Measurements from ENCODE around the gene LRRC4C. TPM values are rescaled to one million over a fixed set of nuclear protein-coding genes. Genes with fewer than 3 reads are reported as not detected.

The LRRC4C gene
- total and polyA plus RNA-seq, 7 donors, result 0.98 to 5.4 (median 3.0) TPM; not detected in 1

GRCh38 chr11:40100162-40100553 lies 1359.3 kb downstream of the LRRC4C start:
- DNase-seq, result no peak
- no peaks in the 10 kb centered on the region for H3K36me3 ChIP-seq
- H3K4me3 ChIP-seq, result no peak overlapping the region
- no peaks in the 10 kb centered on the region for H3K9me3 ChIP-seq
- no peak overlapping the region for H3K27ac ChIP-seq
- 82% methylated on average over 5 of the region's 5 CpGs for WGBS, 2 donors
- intact Hi-C loops (cut with DNase I), result no loop called here
- H3K27me3 ChIP-seq, result no peaks in the 10 kb centered on the region
- no peaks in the 10 kb centered on the region for H3K4me1 ChIP-seq
- TF ChIP-seq EP300 (IDR thresholded peaks at IDR 0.05) (no peak), POLR2AphosphoS5 (IDR thresholded peaks at IDR 0.05) (no peak), POLR2A (IDR thresholded peaks at IDR 0.05) (no peak), CTCF (IDR thresholded peaks at IDR 0.05) (no peak)

GRCh38 chr11:40099426-40100161 lies 1359.9 kb downstream of the LRRC4C start:
- no peak overlapping the region for H3K27ac ChIP-seq
- H3K36me3 ChIP-seq, result no peaks in the 10 kb centered on the region
- WGBS, 2 donors, result 55 to 73% methylated on average over 13 of the region's 13 CpGs
- intact Hi-C loops (cut with DNase I), result no loop called here
- H3K9me3 ChIP-seq, result no peaks in the 10 kb centered on the region
- TF ChIP-seq POLR2AphosphoS5 (IDR thresholded peaks at IDR 0.05) (no peak), POLR2A (IDR thresholded peaks at IDR 0.05) (no peak), EP300 (IDR thresholded peaks at IDR 0.05) (no peak), CTCF (IDR thresholded peaks at IDR 0.05) (no peak)
- no peak for DNase-seq
- no peak overlapping the region for H3K4me3 ChIP-seq
- no peaks in the 10 kb centered on the region for H3K4me1 ChIP-seq
- H3K27me3 ChIP-seq, result no peaks in the 10 kb centered on the region

- WGBS, 2 donors, result 27 to 47% methylated on average over 1 of the region's 1 CpG
- Histone ChIP-seq H3K27me3 (no peaks in the 10 kb centered on the region), H3K4me1 (no peaks in the 10 kb centered on the region), H3K9me3 (no peaks in the 10 kb centered on the region), H3K36me3 (no peaks in the 10 kb centered on the region), H3K4me3 (no peak overlapping the region), H3K27ac (no peak overlapping the region)
- no peak for DNase-seq
- intact Hi-C loops (cut with DNase I), result no loop called here
- TF ChIP-seq CTCF (IDR thresholded peaks at IDR 0.05) (no peak), POLR2AphosphoS5 (IDR thresholded peaks at IDR 0.05) (no peak), EP300 (IDR thresholded peaks at IDR 0.05) (no peak), POLR2A (IDR thresholded peaks at IDR 0.05) (no peak)
Observed at GRCh38 chr11:40095446-40095845, 1364.0 kb downstream of the LRRC4C start.

GRCh38 chr11:40094954-40095353 lies 1364.5 kb downstream of the LRRC4C start:
- H3K9me3 ChIP-seq, result no peaks in the 10 kb centered on the region
- TF ChIP-seq EP300 (IDR thresholded peaks at IDR 0.05) (no peak), POLR2A (IDR thresholded peaks at IDR 0.05) (no peak), POLR2AphosphoS5 (IDR thresholded peaks at IDR 0.05) (no peak), CTCF (IDR thresholded peaks at IDR 0.05) (no peak)
- intact Hi-C loops (cut with DNase I), result no loop called here
- no peaks in the 10 kb centered on the region for H3K36me3 ChIP-seq
- H3K27me3 ChIP-seq, result no peaks in the 10 kb centered on the region
- WGBS, 2 donors, result 75 to 80% methylated on average over 2 of the region's 2 CpGs
- no peak overlapping the region for H3K27ac ChIP-seq
- no peaks in the 10 kb centered on the region for H3K4me1 ChIP-seq
- H3K4me3 ChIP-seq, result no peak overlapping the region
- no peak for DNase-seq

GRCh38 chr11:40080434-40080833 lies 1379.0 kb downstream of the LRRC4C start:
- Histone ChIP-seq H3K27ac (no peak overlapping the region), H3K4me1 (no peaks in the 10 kb centered on the region), H3K27me3 (no peaks in the 10 kb centered on the region), H3K36me3 (no peaks in the 10 kb centered on the region), H3K4me3 (no peak overlapping the region), H3K9me3 (no peaks in the 10 kb centered on the region)
- no peak for DNase-seq
- intact Hi-C loops (cut with DNase I), result no loop called here
- 79 to 85% methylated on average over 7 of the region's 7 CpGs for WGBS, 2 donors
- TF ChIP-seq EP300 (IDR thresholded peaks at IDR 0.05), result no peak
- no peak for TF ChIP-seq POLR2A (IDR thresholded peaks at IDR 0.05)
- no peak for TF ChIP-seq POLR2AphosphoS5 (IDR thresholded peaks at IDR 0.05)
- no peak for TF ChIP-seq CTCF (IDR thresholded peaks at IDR 0.05)
